HG03354 (cell line): Measurements from ENCODE around the gene DTX2.
A peak's percentile ranks its signal among the peaks of the same experiment; 100 is the strongest.
"Not testable (repeated sequence)": the region's sequence is repeated elsewhere in the genome, so short reads cannot be mapped to it uniquely, and the experiment has no call there.

ENCODE experiments used
- ATAC-seq: cut with Tn5 transposase; IDR thresholded peaks from one replicate; pipeline ENCODE4 v1.9.1; 2021; ENCODE audit warnings: mild to moderate bottlenecking; ENCODE audit not compliant: unreplicated experiment, poor library complexity, severe bottlenecking

The DTX2 gene

DNA sequence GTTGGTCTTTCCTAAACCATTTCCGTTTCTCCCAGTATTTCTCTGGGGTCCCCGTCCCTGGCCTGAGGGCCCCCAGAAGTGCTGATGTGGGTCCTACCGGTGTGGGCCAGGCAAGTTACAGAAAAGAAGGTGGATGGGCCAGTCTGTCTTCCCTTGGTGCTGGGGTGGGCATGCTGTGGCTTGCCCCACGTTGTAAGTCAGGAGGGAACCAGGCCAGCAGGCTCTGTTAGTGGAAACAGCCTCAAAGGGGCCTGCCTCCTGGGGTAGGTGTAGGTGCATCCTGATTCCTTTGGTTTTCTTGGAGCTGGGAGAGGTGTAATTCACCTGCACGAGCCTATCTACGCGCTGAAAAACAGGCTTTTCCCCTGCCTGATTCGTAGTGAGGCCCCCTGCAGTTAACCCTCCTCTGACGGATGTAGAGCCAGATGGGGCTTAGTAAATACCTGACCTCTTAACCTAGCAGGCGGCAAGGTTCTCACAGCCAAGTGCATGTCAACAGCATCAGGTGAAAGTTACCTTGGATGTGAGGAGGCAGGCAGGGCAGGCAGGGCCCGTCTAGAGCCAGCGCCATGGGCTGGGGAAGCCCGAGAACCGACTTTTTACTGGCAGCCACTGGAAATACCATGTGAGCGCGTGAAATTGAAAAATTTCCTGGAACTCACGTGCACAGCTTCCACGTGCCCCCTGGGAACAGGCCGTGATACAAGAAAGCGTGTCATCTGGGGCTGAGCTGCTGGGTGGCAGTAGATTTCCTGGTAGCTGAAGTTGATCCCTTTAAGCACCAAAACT lies 24.5 kb downstream of the DTX2 start:
- peak; percentile 23 for ATAC-seq

DNA sequence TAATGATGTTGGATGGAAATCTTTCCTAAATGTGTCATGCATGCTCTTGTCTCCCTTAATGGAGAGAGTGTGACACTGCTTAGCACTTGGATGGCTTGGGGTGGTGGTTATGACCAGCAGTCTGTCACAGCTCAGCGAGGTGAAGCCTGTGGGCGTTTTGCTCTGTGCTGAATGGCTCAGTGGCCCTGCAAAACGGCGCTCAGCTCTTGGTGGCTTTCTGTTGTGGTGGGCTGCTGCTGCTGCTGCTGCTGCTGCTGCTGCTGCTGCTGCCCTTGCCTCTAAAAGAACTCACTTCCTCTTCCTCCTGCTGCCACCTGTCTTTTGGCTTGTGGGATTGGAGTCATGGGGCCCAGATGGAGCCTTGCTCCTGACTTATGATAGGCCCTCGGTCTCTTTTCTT lies 25.1 kb downstream of the DTX2 start:
- peak; percentile 99 for ATAC-seq

DNA sequence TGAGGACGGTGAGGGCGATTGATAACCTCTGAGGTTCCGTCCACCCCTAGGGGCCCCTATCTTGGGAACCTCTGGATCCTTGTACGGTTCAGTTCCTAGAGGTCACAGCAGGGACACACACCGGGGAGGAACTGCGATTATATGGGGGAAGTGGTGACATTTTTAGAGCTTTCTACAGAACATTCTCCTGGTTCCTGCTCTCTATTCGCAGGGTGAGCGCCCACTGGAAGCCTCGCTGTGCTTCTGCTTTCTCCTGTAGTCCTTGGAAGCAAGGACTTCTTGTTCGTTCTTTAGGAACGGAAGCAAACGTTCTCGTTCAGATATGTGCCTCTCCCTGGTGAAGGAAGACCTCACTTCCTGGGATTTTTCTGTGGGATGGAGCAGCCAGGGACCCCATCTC lies 26.5 kb downstream of the DTX2 start:
- not testable (repeated sequence) for ATAC-seq

DNA sequence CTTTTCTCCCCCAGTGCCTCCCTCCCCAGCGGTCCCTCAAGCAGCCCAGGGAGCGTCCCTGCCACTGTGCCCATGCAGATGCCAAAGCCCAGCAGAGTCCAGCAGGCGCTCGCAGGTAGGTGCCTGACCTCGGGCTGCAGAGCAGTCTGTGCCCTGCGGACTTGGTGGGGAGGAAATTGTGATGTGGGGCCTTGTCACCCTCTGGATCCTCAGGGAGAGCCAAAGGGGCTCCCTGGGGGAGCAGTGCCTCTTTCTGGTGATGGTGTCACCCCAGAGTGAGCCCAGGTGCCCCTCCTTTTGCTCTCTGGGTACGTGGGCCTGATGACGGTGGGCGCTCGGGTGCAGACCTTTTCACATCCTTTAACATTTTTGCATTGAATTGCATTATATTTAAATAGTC lies 30.6 kb downstream of the DTX2 start:
- ATAC-seq, result not testable (repeated sequence)

DNA sequence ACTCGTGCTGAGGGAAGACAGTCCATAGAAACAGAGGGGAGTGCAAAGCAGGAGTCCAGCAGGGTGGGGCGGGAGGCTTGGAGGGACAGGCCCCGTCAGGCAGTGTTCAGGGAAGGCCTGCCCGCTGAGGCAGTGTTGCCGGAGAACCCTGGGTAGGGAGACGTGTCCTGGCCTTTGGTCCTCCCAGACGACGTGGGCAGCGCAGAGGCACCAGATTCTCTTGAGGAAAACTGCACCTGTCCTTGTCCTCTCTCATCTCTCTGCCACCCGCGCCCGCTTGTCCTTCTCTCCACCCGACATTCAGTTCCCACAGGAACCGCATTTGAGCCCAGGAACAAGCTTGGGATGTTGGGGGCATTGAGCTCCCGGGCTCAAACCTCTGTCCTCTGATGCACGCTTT lies 34.2 kb downstream of the DTX2 start:
- ATAC-seq, result not testable (repeated sequence)

DNA sequence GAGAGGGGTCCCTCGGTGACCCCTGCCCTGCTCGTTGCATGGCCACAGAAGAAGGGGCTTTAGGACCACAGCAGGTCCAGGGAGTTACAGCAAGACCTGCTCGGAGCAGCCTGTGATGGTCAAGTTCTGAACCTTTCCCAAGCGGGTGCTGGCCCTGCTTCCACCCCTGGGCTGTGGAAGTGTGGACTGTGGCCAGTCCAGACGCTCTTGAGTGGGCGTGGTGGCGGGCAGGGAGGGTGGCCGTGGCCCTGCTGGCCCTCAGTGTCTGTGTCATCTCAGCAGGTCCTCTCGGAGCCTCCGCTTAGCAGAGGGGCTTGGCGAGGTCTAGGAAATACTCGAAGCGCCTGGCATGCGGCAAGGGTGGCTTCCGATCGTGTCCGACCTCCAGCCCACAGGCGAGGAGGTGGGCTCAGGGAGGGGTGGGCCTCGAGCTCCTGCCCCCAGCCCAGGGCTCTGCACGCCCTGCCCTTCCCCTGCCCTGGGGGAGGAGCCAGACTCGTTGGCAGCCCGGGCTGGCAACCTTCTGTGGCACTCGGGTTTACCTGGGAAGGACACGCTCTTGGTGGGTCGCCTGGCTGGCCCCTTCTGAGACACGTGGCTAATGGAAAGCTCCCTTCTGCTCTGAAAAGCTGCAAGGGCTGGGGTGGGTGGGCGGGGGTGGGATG lies 36.5 kb downstream of the DTX2 start:
- not testable (repeated sequence) for ATAC-seq

DNA sequence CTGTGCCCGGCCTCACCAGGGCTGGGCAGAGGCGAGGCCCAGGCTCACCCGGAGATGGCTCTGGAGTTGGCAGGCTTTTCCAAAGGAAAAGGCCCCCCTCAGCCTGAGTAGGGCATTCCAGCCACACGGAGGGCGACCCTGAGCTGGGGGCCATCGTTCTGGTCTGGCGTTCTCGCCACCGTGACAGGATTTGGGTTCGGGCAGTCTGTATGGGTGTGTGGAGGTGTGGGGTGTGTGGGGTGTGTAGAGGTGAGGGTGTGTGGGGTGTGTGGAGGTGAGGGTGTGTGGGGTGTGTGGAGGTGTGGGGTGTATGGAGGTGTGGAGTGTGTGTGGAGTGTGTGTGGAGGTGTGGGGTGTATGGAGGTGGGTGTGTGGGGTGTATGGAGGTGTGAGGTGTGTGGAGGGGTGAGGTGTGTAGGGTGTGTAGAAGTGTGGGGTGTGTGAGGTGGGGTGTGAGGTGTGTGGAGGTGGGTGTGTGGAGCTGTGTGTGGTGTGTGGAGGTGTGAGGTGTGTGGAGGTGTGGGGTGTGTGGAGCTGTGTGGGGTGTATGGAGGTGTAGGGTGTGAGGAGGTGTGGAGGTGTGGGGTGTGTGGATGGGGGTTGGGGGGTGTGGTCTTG lies 37.2 kb downstream of the DTX2 start:
- not testable (repeated sequence) for ATAC-seq

DNA sequence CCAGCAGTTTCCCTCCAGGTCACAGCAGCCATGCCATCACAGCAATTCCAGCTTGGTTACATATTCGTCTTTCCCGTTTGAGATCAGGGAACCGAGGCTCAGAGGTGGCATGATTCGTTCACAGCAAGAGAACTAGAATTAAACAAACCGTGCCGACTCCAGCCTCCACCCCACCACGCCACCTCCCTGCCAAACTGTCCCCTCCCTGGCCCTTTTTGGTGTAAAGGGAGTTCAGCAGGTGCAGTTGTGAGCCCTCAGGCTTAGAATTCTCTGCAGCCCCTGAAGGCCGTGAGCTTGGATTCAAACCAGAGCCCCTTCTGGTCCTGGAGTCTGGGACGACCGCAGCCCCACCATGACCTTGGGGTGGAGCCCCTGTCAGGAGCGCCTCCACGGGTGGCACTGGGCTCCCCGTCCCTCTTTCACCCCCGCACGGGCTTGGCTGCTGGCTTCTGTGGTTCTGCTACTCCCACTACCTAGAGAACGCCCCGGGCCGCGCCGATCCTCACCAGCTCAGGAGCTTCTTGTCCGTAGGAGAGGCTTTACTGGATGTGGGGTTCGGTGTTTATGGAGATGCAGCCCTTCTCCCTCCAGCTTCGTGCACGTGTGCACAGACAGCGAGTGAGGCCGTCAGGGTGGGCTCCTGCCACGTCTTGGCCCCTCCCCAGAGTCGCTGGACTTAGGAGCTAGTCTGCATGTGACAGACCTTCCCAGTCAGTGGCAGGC lies 37.9 kb downstream of the DTX2 start:
- ATAC-seq, result not testable (repeated sequence)

DNA sequence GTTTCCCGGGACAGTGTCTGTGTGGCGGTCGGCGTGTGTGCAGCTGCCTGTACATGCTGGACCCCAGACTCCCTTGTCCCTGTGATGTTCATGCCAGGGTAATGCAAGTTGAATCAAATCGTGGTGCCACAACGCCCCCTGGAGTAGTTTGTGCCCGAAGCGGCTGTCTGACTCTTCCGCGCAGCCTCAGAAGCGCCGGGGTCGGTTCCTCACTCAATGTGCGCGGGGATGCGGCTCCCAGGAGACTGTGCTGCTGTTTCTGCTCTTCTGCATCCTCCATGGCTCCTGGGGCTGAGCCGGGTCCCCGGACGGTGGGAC lies 38.4 kb downstream of the DTX2 start:
- ATAC-seq, result not testable (repeated sequence)

DNA sequence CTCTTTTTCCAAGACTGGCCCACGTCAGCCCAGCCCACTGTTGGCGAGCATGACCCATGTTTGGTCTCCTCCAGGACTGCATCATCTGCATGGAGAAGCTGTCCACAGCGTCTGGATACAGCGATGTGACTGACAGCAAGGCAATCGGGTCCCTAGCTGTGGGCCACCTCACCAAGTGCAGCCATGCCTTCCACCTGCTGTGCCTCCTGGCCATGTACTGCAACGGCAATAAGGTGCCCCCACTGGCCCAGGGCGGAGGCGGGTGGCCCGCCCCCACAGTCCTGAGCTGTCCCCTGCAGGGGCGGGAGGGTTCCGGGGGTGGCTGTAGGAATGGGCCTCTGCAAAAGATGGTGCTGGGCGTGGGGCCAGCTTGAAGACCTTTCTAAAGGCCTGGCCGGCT lies 40.7 kb downstream of the DTX2 start:
- ATAC-seq, result not testable (repeated sequence)

DNA sequence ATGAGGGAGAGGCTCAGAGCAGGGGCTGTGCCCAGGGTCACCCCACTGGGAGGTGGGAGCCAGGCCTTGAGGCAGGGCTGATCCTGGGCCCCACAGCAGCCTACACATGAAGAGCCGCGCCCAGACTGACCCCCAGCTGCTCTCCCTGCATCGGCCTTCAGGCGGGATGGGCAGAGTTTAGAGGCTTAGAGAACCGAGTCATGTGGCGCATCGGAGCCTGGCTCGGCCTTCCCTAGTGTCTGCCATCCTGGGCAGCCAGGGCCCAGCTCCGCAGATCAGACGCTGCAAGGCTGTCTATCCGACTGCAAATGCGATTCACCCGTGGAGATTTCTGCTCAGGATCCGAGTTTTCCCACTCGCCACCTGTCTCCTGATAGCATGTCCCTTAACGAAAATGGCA lies 41.3 kb downstream of the DTX2 start:
- ATAC-seq, result not testable (repeated sequence)

DNA sequence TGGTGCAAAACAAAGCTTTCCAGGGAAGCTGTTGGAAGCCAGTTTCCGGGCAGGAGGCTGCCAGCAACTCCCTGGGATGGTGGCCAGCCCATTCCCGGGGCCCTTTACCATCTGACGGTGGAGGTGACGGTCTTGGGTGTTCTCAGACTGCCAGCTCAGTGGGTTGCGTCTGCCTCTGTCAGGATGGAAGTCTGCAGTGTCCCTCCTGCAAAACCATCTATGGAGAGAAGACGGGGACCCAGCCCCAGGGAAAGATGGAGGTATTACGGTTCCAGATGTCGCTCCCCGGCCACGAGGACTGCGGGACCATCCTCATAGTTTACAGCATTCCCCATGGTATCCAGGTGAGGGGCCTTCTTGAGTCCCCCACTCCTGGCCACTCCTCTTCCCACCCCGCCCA lies 41.7 kb downstream of the DTX2 start:
- ATAC-seq, result not testable (repeated sequence)

DNA sequence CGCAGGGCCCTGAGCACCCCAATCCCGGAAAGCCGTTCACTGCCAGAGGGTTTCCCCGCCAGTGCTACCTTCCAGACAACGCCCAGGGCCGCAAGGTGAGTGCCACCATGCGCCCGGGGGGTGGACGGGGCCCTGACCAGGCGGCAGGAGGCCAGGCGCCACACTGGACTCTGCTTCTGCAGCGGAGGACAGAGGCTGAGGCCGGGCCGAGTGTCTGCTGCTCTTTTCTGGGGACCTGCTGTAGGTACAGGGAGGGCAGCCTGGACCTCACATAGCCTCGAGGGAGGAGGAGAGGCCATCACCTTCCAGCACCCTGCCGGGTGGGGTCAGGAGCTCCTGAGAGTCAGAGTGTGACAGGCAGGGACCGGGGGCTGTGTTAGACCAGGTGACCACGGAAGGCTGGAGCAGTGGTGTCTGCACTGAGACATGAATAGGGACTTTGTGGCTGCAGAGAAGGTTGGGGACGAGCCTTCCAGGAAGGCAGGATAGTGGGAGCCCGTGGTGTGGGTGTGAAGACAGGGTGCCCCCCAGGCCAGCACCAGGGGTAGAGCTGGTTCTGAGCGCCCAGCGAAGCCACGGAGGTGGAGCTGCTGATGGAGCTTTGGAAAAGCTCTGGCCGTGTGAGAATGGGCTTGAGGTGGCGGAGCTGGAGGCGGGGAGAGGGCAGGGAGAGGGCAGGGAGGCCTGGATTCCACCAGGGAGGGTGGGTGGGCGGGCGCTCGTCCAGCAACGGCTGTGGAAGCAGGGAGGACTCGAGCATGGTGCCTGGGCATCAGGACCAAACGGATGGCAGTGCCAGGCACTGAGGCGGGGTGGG lies 43.0 kb downstream of the DTX2 start:
- not testable (repeated sequence) for ATAC-seq

DNA sequence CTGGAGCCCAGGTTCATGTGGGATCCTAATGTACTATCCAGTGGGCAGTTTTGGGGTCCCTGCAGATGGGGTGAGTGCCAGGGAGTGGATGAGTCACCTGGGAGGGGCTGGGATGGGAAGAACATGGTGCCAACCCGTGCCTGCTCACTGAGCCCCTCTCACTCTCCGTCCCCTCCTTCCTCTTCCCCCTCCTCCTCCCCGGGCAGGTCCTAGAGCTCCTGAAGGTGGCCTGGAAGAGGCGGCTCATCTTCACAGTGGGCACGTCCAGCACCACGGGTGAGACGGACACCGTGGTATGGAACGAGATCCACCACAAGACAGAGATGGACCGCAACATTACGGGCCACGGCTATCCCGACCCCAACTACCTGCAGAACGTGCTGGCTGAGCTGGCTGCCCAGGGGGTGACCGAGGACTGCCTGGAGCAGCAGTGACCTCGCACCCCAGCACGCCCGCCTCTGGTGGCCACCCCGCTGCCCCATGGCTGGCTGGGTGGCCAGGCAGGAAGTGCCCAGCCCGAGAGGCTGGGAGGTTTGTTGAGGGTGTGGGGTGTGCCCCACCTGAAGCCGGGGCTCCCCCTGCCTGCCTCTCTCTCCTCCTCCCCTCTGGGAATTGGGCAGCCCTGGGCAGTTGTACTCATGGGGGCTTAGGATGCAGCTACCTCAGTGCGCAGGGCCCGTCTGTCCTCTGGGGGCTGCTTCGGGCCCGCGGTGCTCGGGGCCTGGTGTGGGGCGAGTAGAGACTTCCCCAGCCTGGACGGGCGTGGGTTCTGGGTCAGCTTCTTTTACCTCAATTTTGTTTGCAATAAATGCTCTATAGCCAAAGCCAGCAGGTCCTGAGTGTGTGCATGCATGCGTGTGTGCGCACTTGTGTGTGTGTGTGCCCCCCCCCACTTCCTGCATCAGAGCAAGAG lies 43.9 kb downstream of the DTX2 start:
- no peak for ATAC-seq

DNA sequence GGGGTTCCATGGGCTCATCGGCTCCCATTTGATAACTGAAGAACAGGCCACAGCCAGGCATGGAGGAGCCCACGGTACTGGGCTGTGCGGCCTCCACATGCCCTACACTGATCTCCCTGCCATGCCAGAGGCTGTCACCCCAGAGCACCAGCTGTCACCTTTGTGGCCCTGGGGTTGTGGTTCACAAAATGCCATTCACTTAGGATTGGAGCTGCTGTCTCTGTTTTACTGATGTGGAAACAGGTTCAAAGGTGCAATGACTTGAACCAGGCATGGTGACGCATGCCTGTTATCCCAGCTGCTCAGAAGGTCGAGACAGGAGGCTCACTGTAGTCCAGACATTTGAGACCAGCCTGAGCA lies 44.6 kb downstream of the DTX2 start:
- no peak for ATAC-seq

DNA sequence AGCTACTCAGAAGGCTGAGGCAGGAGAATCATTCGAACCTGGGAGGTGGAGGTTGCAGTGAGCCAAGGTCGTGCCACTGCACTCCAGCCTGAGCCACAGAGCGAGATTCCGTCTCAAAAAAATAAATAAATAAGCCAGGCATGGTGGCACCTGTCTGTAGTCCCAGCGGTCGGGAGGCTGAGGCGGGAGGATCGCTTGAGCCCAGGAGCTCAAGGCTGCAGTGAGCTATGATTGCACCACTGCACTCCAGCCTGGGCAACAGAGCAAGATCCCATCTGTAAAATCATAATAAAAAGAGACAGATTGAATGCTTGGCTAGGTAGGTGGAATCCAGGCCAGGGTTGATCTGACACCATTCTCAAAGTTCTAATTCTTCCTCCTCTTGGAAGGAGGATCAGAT lies 45.1 kb downstream of the DTX2 start:
- not testable (repeated sequence) for ATAC-seq

DNA sequence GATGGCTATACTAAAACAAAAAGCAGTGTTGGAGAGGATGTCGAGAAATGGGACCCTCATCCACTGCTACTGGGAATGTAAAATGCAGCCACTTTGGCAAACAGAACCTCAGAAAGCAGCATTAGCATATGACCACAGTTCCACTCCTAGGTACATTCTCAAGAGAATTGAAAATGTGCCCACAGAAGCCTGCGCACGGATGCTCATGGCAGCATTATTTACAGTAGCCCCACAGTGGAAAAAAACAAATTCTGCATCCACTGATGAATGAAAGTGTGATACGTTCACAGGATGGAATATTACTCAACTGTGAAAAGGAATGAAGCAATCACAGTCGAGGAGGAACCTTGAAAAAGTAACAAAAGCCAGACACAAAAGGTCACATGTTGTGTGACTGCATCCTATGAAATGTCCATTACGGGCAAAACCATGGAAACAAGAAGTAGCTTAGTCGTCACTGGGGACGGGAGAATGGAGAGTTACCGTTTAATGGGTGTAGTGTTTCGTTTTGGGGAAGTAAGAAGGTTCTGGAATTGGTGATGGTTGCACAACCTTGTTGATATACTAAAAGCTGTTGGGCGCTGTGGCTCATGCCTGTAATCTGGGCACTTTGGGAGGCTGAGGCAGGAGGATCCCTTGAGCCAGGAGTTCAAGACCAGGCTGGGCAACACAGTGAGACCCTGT lies 46.4 kb downstream of the DTX2 start:
- no peak for ATAC-seq
